ENCODE measurements around the gene SHB. TPM values are rescaled to one million over a fixed set of nuclear protein-coding genes. Genes with fewer than 3 reads are reported as not detected.
A peak's percentile ranks its signal among the peaks of the same experiment; 100 is the strongest.

Gene SHB
- total RNA-seq, 1 donor from 2014 or later = 25.3 TPM

DNA sequence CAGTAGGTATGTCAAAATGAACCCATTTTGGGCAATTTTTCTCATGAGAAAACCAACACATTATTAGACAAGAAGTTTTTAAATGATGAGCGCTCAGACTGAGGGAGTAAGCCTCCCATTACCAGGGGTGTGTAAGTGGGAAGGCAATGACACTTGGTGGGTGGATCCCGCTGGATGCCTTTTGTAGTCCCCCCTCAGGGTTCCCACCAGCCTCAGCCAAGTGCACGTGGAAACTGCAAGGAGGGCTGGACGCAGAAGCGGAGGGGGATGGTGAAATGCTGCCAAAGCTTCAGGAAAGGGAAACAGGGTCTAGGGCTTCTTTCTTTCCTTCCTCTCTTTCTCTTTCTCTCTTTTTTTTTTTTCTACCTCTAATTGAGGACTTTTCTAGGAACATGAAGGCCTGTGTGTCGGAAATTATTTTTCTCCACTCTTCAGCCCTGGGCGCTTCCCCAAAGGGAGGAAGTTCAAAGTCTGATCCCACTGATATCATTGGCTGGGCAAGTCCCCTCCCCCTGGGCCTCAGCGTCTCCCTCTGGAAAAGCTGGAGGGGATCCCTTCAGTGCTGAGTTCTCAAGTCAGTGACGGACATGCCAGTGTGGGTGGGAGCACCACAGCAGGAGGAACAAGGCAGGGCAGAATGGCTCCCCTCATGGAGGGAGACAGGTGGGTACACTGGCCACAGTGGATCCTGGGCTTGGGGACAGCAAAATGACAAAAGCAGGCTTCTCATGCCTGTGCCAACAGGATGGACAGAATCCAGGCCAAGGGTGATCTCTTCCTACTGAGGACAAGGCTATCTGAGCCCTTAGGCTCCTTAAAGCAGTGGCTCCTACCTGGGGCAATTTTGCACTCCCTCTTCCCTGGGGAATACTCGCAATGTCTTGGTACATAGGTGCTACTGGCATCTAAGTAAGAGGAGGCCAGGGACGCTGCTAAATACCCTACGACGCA is 141.2 kb downstream of the SHB start:
- no peak for ATAC-seq
- intact Hi-C loops (cut with DNase I) = no loop called here
- peak; percentile 15 for DNase-seq
- Histone ChIP-seq H3K27ac (no peak overlapping the region), H3K9me3 (no peaks in the 10 kb centered on the region), H3K36me3 (peaks cover 10% of the 10 kb centered on the region), H3K4me1 (peaks cover 21% of the 10 kb centered on the region), H3K27me3 (ENCODE audit: low read depth) (no peaks in the 10 kb centered on the region), H3K4me3 (no peak overlapping the region)
- TF ChIP-seq CTCF (IDR thresholded peaks at IDR 0.05) = no peak

- no peak for TF ChIP-seq CTCF (IDR thresholded peaks at IDR 0.05)
- Histone ChIP-seq H3K27ac (no peak overlapping the region), H3K4me1 (peaks cover 28% of the 10 kb centered on the region), H3K36me3 (peaks cover 10% of the 10 kb centered on the region), H3K4me3 (no peak overlapping the region), H3K27me3 (ENCODE audit: low read depth) (no peaks in the 10 kb centered on the region), H3K9me3 (no peaks in the 10 kb centered on the region)
- intact Hi-C loops (cut with DNase I) = no loop called here
- ATAC-seq (no peak), DNase-seq (peak; percentile 18)
These were observed 141.9 kb downstream of the SHB start for GRCh38 chr9:37927132-37927531.

- no peak for ATAC-seq
- no peak for TF ChIP-seq CTCF (IDR thresholded peaks at IDR 0.05)
- no peak overlapping the region for H3K27ac ChIP-seq
- peaks cover 32% of the 10 kb centered on the region for H3K4me1 ChIP-seq
- H3K9me3 ChIP-seq = no peaks in the 10 kb centered on the region
- DNase-seq = peak; percentile 13
- intact Hi-C loops (cut with DNase I) = no loop called here
- peaks cover 10% of the 10 kb centered on the region for H3K36me3 ChIP-seq
- no peak overlapping the region for H3K4me3 ChIP-seq
- no peaks in the 10 kb centered on the region for H3K27me3 ChIP-seq (ENCODE audit: low read depth)
These were observed 142.3 kb downstream of the SHB start for GRCh38 chr9:37926737-37927118.

GRCh38 chr9:37925786-37926736 is 143.0 kb downstream of the SHB start:
- H3K27me3 ChIP-seq (ENCODE audit: low read depth) = no peaks in the 10 kb centered on the region
- H3K27ac ChIP-seq = peak overlapping the region; percentile 11
- ATAC-seq = peak; percentile 34 to 72
- no peaks in the 10 kb centered on the region for H3K9me3 ChIP-seq
- DNase-seq = peak; percentile 29
- TF ChIP-seq CTCF (IDR thresholded peaks at IDR 0.05) = no peak
- peaks cover 10% of the 10 kb centered on the region for H3K36me3 ChIP-seq
- intact Hi-C loops (cut with DNase I) = no loop called here
- no peak overlapping the region for H3K4me3 ChIP-seq
- peaks cover 34% of the 10 kb centered on the region for H3K4me1 ChIP-seq

- H3K27me3 ChIP-seq (ENCODE audit: low read depth) = no peaks in the 10 kb centered on the region
- H3K4me3 ChIP-seq = no peak overlapping the region
- no peak for ATAC-seq
- peaks cover 39% of the 10 kb centered on the region for H3K4me1 ChIP-seq
- no peak overlapping the region for H3K27ac ChIP-seq
- TF ChIP-seq CTCF (IDR thresholded peaks at IDR 0.05) = no peak
- peaks cover 10% of the 10 kb centered on the region for H3K36me3 ChIP-seq
- intact Hi-C loops (cut with DNase I) = no loop called here
- H3K9me3 ChIP-seq = no peaks in the 10 kb centered on the region
- DNase-seq = no peak
These were observed 144.0 kb downstream of the SHB start for GRCh38 chr9:37925006-37925405.

Measured in lower lobe of right lung (tissue), 2 donors.